Liver (tissue), 9 donors: ENCODE results near the gene TET3. TPM values are rescaled to one million over a fixed set of nuclear protein-coding genes. Genes with fewer than 3 reads are reported as not detected.

ENCODE experiments used
- DNase-seq: peaks from one replicate; pipeline ENCODE4 v3.0.0-alpha.2; 2017; ENCODE audit warnings: low spot score
- H3K27ac ChIP-seq, 2 donors: one replicate each; pipeline ENCODE4 v1.7.0; 2013; ENCODE audit warnings: inconsistent platforms in 2 of 2, low read length in 2 of 2, control low read depth in 1 of 2, low read depth in 1 of 2, mild to moderate bottlenecking in 1 of 2
- H3K27me3 ChIP-seq, 4 donors: one replicate each; pipeline versions ENCODE4 v1.6.1 to v1.7.0; 2013; ENCODE audit warnings: low read length in 3 of 4, inconsistent platforms in 1 of 4, mild to moderate bottlenecking in 1 of 4, moderate library complexity in 1 of 4; ENCODE audit not compliant: control insufficient read depth in 4 of 4, insufficient read depth in 4 of 4
- H3K36me3 ChIP-seq, 4 donors: one replicate each; pipeline versions ENCODE4 v1.6.1 to v1.7.0; 2013; ENCODE audit warnings: low read length in 3 of 4, mild to moderate bottlenecking in 3 of 4, low read depth in 1 of 4, moderate library complexity in 1 of 4; ENCODE audit not compliant: control insufficient read depth in 4 of 4, insufficient read depth in 3 of 4
- H3K4me1 ChIP-seq, 4 donors: one replicate each; pipeline versions ENCODE4 v1.6.1 to v1.7.0; 2013; ENCODE audit warnings: low read length in 3 of 4, mild to moderate bottlenecking in 3 of 4, moderate library complexity in 1 of 4; ENCODE audit not compliant: control insufficient read depth in 4 of 4, insufficient read depth in 4 of 4
- H3K4me3 ChIP-seq, 3 donors: one replicate each; pipeline versions ENCODE4 v1.6.1 to v1.7.0; 2013; ENCODE audit warnings: low read length in 3 of 3, control low read depth in 1 of 3, low read depth in 1 of 3, mild to moderate bottlenecking in 1 of 3
- H3K9ac ChIP-seq, 2 donors: one replicate each; pipeline ENCODE4 v1.7.0; 2013; ENCODE audit warnings: low read length in 2 of 2, mild to moderate bottlenecking in 2 of 2, moderate library complexity in 2 of 2, control low read depth in 1 of 2, low read depth in 1 of 2
- H3K9me3 ChIP-seq, 4 donors: one replicate each; pipeline versions ENCODE4 v1.6.1 to v1.7.0; 2013; ENCODE audit warnings: low read length in 3 of 4; ENCODE audit not compliant: control insufficient read depth in 4 of 4
- EGR1 ChIP-seq, 2 donors: IDR thresholded peaks; 2 replicates each; pipeline ENCODE4 v1.6.1; 2016 to 2018; ENCODE audit warnings: antibody characterized with exemption in 2 of 2, low read depth in 2 of 2
- FOXA1 ChIP-seq: IDR thresholded peaks from 2 replicates; pipeline ENCODE4 v1.6.1; 2016; ENCODE audit warnings: antibody characterized with exemption
- FOXA2 ChIP-seq: IDR thresholded peaks from 2 replicates; pipeline ENCODE4 v1.6.1; 2016; ENCODE audit warnings: antibody characterized with exemption
- GABPA ChIP-seq, 2 donors: IDR thresholded peaks in 1 of 2; conservative IDR thresholded peaks in 1 of 2; 2 replicates each; pipeline ENCODE4 v1.6.1; 2016; ENCODE audit warnings: antibody characterized with exemption in 2 of 2, mild to moderate bottlenecking in 1 of 2, moderate library complexity in 1 of 2
- HNF4A ChIP-seq, 2 donors: conservative IDR thresholded peaks; 2 replicates each; pipeline ENCODE4 v1.6.1; 2016; ENCODE audit warnings: antibody characterized with exemption in 2 of 2, mild to moderate bottlenecking in 2 of 2
- HNF4G ChIP-seq: IDR thresholded peaks from 2 replicates; pipeline ENCODE4 v1.6.1; 2016; ENCODE audit warnings: antibody characterized with exemption
- JUND ChIP-seq, 2 donors: IDR thresholded peaks; 2 replicates each; pipeline ENCODE4 v1.6.1; 2016; ENCODE audit warnings: antibody characterized with exemption in 2 of 2
- NR2F2 ChIP-seq: IDR thresholded peaks from 2 replicates; pipeline ENCODE4 v1.6.1; 2016; ENCODE audit warnings: antibody characterized with exemption
- RAD21 ChIP-seq, 2 donors: IDR thresholded peaks; 2 replicates each; pipeline ENCODE4 v1.6.1; 2016; ENCODE audit warnings: antibody characterized with exemption in 2 of 2, mild to moderate bottlenecking in 2 of 2
- RXRA ChIP-seq, 2 donors: IDR thresholded peaks; 2 replicates each; pipeline ENCODE4 v1.6.1; 2017 to 2018; ENCODE audit warnings: antibody characterized with exemption in 2 of 2, mild to moderate bottlenecking in 1 of 2
- SP1 ChIP-seq: IDR thresholded peaks from 2 replicates; pipeline ENCODE4 v1.6.1; 2018; ENCODE audit warnings: antibody characterized with exemption, mild to moderate bottlenecking
- TAF1 ChIP-seq: conservative IDR thresholded peaks from 2 replicates; pipeline ENCODE4 v1.6.1; 2016; ENCODE audit warnings: antibody characterized with exemption, mild to moderate bottlenecking
- YY1 ChIP-seq: IDR thresholded peaks from 2 replicates; pipeline ENCODE4 v1.6.1; 2016; ENCODE audit warnings: antibody characterized with exemption, mild to moderate bottlenecking
- WGBS: extraction: QIAGEN DNeasy Blood & Tissue Kit; methylation state at CpG from one replicate; pipeline ENCODE4 v1.1.7; 2013; 5-methylcytosine and 5-hydroxymethylcytosine counted together
- polyA plus RNA-seq, 2 donors: library from polyadenylated mRNA; stranded (reverse) in 1 of 2; unstranded in 1 of 2; fragments of 200-250 nt in 1 of 2; fragments of >200 nt in 1 of 2; fragmentation: Nextera tagmentation in 1 of 2; extraction: Ambion mirVana in 1 of 2; gene quantifications; one replicate each; pipeline versions ENCODE4 v1.2.1 to v1.2.3, GENCODE V29; 2013 to 2015
- total RNA-seq, 2 donors: library from RNA; depleted of rRNA; stranded (reverse); fragments of >200 nt; gene quantifications; one replicate each; pipeline ENCODE4 v1.2.3, GENCODE V29; 2014
- TF ChIP-seq, protein P1 (sequence below): IDR thresholded peaks from 2 replicates; pipeline ENCODE4 v1.6.1; 2016; ENCODE audit warnings: antibody characterized with exemption, mild to moderate bottlenecking
- TF ChIP-seq, protein P2 (sequence below): IDR thresholded peaks from 2 replicates; pipeline ENCODE4 v1.6.1; 2016; ENCODE audit warnings: antibody characterized with exemption
- TF ChIP-seq, protein P3 (sequence below): IDR thresholded peaks from 2 replicates; pipeline ENCODE4 v1.6.1; 2016; ENCODE audit warnings: antibody characterized with exemption
- TF ChIP-seq, protein P4 (sequence below): IDR thresholded peaks from 2 replicates; pipeline ENCODE4 v1.6.1; 2016; ENCODE audit warnings: antibody characterized with exemption
- TF ChIP-seq, protein P5 (sequence below): fragments of 150-350 bp; IDR thresholded peaks from 2 replicates; pipeline ENCODE4 v1.5.1; 2017; ENCODE audit warnings: improper control_type of control experiment, low read depth, low read length; ENCODE audit not compliant: missing input control
- donor health status: healthy.
- donor health status: healthy.
- donor health status: healthy.
- donor health status: healthy.
- donor health status: healthy.

TET3 gene
- total and polyA plus RNA-seq, 4 donors = 0.89 to 16.2 (median 3.2) TPM

DNA sequence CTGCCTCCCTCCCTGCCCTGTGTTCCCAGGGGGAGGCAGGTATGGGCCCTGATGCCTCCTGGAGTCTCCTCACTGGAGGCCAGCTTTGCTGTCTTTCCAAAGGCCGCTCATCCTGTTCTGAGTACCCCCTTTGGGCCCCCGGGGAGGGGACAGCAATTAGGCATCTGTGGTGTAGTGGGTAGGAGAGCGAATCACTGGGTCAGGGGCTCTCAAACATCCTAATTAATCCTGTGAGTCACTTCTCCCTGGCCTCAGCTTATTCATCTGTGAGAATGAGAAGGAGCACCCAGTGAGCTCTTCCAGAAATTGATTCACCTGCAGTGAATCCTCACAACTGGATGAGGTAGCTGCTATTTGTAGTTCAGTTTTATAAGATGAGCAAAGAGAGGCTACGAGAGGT, 16.4 kb downstream of the TET3 start:
- Histone ChIP-seq H3K9ac (no peak overlapping the region), H3K36me3 (peaks cover 0 to 2% (median 0%) of the 10 kb centered on the region in 4 donors), H3K4me3 (no peak overlapping the region), H3K9me3 (no peaks in the 10 kb centered on the region), H3K4me1 (peaks cover 7 to 20% (median 13%) of the 10 kb centered on the region in 4 donors), H3K27me3 (no peaks in the 10 kb centered on the region), H3K27ac (no peak overlapping the region)
- WGBS = 90% methylated on average over 4 of the region's 4 CpGs
- TF ChIP-seq RXRA (IDR thresholded peaks at IDR 0.05) (no peak), JUND (IDR thresholded peaks at IDR 0.05) (no peak), TAF1 (no peak), RAD21 (IDR thresholded peaks at IDR 0.05) (no peak), FOXA1 (no peak), YY1 (no peak), FOXA2 (no peak), HNF4A (conservative IDR thresholded peaks at IDR 0.05) (no peak), NR2F2 (no peak), SP1 (no peak), GABPA (IDR thresholded peaks at IDR 0.05 in 1 of 2, conservative IDR thresholded peaks at IDR 0.05 in 1 of 2) (no peak), EGR1 (IDR thresholded peaks at IDR 0.05; ENCODE audit: low read depth in 2 of 2) (no peak), HNF4G (no peak)
- TF ChIP-seq, protein P1, sequence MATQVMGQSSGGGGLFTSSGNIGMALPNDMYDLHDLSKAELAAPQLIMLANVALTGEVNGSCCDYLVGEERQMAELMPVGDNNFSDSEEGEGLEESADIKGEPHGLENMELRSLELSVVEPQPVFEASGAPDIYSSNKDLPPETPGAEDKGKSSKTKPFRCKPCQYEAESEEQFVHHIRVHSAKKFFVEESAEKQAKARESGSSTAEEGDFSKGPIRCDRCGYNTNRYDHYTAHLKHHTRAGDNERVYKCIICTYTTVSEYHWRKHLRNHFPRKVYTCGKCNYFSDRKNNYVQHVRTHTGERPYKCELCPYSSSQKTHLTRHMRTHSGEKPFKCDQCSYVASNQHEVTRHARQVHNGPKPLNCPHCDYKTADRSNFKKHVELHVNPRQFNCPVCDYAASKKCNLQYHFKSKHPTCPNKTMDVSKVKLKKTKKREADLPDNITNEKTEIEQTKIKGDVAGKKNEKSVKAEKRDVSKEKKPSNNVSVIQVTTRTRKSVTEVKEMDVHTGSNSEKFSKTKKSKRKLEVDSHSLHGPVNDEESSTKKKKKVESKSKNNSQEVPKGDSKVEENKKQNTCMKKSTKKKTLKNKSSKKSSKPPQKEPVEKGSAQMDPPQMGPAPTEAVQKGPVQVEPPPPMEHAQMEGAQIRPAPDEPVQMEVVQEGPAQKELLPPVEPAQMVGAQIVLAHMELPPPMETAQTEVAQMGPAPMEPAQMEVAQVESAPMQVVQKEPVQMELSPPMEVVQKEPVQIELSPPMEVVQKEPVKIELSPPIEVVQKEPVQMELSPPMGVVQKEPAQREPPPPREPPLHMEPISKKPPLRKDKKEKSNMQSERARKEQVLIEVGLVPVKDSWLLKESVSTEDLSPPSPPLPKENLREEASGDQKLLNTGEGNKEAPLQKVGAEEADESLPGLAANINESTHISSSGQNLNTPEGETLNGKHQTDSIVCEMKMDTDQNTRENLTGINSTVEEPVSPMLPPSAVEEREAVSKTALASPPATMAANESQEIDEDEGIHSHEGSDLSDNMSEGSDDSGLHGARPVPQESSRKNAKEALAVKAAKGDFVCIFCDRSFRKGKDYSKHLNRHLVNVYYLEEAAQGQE = no peak
- TF ChIP-seq, protein P2, sequence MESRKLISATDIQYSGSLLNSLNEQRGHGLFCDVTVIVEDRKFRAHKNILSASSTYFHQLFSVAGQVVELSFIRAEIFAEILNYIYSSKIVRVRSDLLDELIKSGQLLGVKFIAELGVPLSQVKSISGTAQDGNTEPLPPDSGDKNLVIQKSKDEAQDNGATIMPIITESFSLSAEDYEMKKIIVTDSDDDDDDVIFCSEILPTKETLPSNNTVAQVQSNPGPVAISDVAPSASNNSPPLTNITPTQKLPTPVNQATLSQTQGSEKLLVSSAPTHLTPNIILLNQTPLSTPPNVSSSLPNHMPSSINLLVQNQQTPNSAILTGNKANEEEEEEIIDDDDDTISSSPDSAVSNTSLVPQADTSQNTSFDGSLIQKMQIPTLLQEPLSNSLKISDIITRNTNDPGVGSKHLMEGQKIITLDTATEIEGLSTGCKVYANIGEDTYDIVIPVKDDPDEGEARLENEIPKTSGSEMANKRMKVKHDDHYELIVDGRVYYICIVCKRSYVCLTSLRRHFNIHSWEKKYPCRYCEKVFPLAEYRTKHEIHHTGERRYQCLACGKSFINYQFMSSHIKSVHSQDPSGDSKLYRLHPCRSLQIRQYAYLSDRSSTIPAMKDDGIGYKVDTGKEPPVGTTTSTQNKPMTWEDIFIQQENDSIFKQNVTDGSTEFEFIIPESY = no peak
- TF ChIP-seq, protein P3, sequence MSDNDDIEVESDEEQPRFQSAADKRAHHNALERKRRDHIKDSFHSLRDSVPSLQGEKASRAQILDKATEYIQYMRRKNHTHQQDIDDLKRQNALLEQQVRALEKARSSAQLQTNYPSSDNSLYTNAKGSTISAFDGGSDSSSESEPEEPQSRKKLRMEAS = no peak
- TF ChIP-seq, protein P4, sequence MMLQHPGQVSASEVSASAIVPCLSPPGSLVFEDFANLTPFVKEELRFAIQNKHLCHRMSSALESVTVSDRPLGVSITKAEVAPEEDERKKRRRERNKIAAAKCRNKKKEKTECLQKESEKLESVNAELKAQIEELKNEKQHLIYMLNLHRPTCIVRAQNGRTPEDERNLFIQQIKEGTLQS = no peak
- TF ChIP-seq, protein P5, sequence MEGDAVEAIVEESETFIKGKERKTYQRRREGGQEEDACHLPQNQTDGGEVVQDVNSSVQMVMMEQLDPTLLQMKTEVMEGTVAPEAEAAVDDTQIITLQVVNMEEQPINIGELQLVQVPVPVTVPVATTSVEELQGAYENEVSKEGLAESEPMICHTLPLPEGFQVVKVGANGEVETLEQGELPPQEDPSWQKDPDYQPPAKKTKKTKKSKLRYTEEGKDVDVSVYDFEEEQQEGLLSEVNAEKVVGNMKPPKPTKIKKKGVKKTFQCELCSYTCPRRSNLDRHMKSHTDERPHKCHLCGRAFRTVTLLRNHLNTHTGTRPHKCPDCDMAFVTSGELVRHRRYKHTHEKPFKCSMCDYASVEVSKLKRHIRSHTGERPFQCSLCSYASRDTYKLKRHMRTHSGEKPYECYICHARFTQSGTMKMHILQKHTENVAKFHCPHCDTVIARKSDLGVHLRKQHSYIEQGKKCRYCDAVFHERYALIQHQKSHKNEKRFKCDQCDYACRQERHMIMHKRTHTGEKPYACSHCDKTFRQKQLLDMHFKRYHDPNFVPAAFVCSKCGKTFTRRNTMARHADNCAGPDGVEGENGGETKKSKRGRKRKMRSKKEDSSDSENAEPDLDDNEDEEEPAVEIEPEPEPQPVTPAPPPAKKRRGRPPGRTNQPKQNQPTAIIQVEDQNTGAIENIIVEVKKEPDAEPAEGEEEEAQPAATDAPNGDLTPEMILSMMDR = no peak
- no peak for DNase-seq
